Thyroid gland (tissue), 4 donors: ENCODE measurements around the gene UNC5CL.

Experiments
- POLR2A ChIP-seq, 2 donors: fragments of 450-650 bp; IDR thresholded peaks; one replicate each; pipeline ENCODE4 v1.6.1; 2017; ENCODE audit warnings: antibody characterized with exemption in 2 of 2, mild to moderate bottlenecking in 2 of 2, moderate library complexity in 1 of 2
- TF ChIP-seq, protein P1 (sequence below), 6 experiments: fragments of 200-600 bp in 3 of 6; fragments of 450-650 bp in 3 of 6; sonication (generic) in 3 of 6; IDR thresholded peaks; one replicate each; pipeline ENCODE4 v1.5.1; 2016 to 2019; ENCODE audit warnings: antibody characterized with exemption in 6 of 6, mild to moderate bottlenecking in 2 of 6, inconsistent platforms in 1 of 6, moderate library complexity in 1 of 6

GRCh38 chr6:41036601-41037000, 2.4 kb downstream of the UNC5CL start:
- TF ChIP-seq, protein P1, sequence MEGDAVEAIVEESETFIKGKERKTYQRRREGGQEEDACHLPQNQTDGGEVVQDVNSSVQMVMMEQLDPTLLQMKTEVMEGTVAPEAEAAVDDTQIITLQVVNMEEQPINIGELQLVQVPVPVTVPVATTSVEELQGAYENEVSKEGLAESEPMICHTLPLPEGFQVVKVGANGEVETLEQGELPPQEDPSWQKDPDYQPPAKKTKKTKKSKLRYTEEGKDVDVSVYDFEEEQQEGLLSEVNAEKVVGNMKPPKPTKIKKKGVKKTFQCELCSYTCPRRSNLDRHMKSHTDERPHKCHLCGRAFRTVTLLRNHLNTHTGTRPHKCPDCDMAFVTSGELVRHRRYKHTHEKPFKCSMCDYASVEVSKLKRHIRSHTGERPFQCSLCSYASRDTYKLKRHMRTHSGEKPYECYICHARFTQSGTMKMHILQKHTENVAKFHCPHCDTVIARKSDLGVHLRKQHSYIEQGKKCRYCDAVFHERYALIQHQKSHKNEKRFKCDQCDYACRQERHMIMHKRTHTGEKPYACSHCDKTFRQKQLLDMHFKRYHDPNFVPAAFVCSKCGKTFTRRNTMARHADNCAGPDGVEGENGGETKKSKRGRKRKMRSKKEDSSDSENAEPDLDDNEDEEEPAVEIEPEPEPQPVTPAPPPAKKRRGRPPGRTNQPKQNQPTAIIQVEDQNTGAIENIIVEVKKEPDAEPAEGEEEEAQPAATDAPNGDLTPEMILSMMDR (IDR thresholded peaks at IDR 0.05) = no peak
- TF ChIP-seq POLR2A (IDR thresholded peaks at IDR 0.05) = no peak
